ENCODE measurements around the gene ZNF48. TPM values are rescaled to one million over a fixed set of nuclear protein-coding genes. Genes with fewer than 3 reads are reported as not detected.

Gene ZNF48
- total and polyA plus RNA-seq, 2 donors (not counting 1 experiment from before 2014, with no cell fraction given), result 8.4 to 13.3 TPM

- H3K9ac ChIP-seq (ENCODE audit: low read length), result peak overlapping the region; percentile 61
- ChIA-PET POLR2A (interaction anchor here (0.6 to 2.2 kb wide), 16 partner anchors 12 to 306 kb away, joined by 3 to 13 read pairs (median 4); partner anchors contain the start of genes ALDOA, CD2BP2, CORO1A and DCTPP1), CTCF (interaction anchor here (0.9 to 4.0 kb wide), 8 partner anchors 11 to 279 kb away, joined by 3 to 37 read pairs (median 8); partner anchors contain the start of genes CD2BP2, SEPTIN1, ZNF48 and ZNF771)
- H3K4me1 Mint-ChIP-seq, result peaks cover 47% of the 10 kb centered on the region
- no peaks in the 10 kb centered on the region for H3K9me3 ChIP-seq (ENCODE audit: control extremely low read depth in 1 of 3, control insufficient read depth in 2 of 3, insufficient read depth in 1 of 3, low read length in 2 of 3)
- H3K9me3 Mint-ChIP-seq (ENCODE audit: insufficient read depth), result no peaks in the 10 kb centered on the region
- intact Hi-C loops (cut with micrococcal nuclease), result loop anchor here (1.0 to 10.0 kb wide), 10 partner anchors 36 to 1447 kb away; partner anchors contain the start of genes ALDOA, DCTPP1, FBRS and FBXL19
- peaks cover 42% of the 10 kb centered on the region for H3K79me2 ChIP-seq (ENCODE audit: control insufficient read depth, insufficient read depth, low read length)
- H3K4me3 Mint-ChIP-seq, result peak overlapping the region; percentile 86
- peak overlapping the region; percentile 1 to 75 (median 55) for H3K4me3 ChIP-seq (ENCODE audit: control extremely low read depth in 1 of 5, extremely low read depth in 1 of 5, insufficient read depth in 1 of 5, low read depth in 2 of 5, low read length in 4 of 5)
- 27% methylated on average over 11 of the region's 11 CpGs for whole genome bisulfite sequencing (ENCODE audit: insufficient coverage)
- TF ChIP-seq EZH2 (IDR thresholded peaks at IDR 0.05; ENCODE audit: borderline replicate concordance, insufficient read depth, low read depth, low read length, poor library complexity, severe bottlenecking) (no peak), CTCF (IDR thresholded peaks at IDR 0.05) (no peak)
- H4K20me1 ChIP-seq (ENCODE audit: control insufficient read depth, insufficient read depth, low read length, poor library complexity, severe bottlenecking), result peaks cover 33% of the 10 kb centered on the region
- H3K27me3 Mint-ChIP-seq, result no peaks in the 10 kb centered on the region
- peaks cover 25 to 35% of the 10 kb centered on the region in 2 donors for H3K4me1 ChIP-seq (ENCODE audit: control insufficient read depth in 2 of 2, insufficient read depth in 2 of 2, low read length in 2 of 2)
- no peaks in the 10 kb centered on the region for H3K27me3 ChIP-seq (replicated peaks in 1 of 4; ENCODE audit: control extremely low read depth in 1 of 4, control insufficient read depth in 3 of 4, insufficient read depth in 4 of 4, low read length in 3 of 4)
- DNase-seq (no peak), ATAC-seq (ENCODE audit: low read depth) (no peak)
- peaks cover 0 to 3% of the 10 kb centered on the region in 2 experiments for H3K36me3 ChIP-seq (replicated peaks in 1 of 2; ENCODE audit: control extremely low read depth in 1 of 2, control insufficient read depth in 1 of 2, extremely low read depth in 1 of 2, insufficient read depth in 2 of 2, low read length in 1 of 2)
- peak overlapping the region; percentile 75 for H3K4me2 ChIP-seq (replicated peaks; ENCODE audit: low read depth, low read length, poor library complexity, severe bottlenecking)
- H2AFZ ChIP-seq (ENCODE audit: insufficient read depth, low read depth, low read length, poor library complexity, severe bottlenecking), result peak overlapping the region; percentile 68
- peak overlapping the region; percentile 90 for H3K27ac Mint-ChIP-seq
- H3K27ac ChIP-seq (ENCODE audit: low read length in 2 of 2), result peak overlapping the region; percentile 60 to 71
Measured at GRCh38 chr16:30371248-30371816, 23.9 kb upstream of the ZNF48 start.
